BE2C (cell line): Measurements from ENCODE around the gene IGSF22.

Experiments used
- DNase-seq: peaks from one replicate; pipeline ENCODE4 v3.0.0-alpha.2; 2020
- H3K27me3 ChIP-seq: fragments of 250-450 bp; sonication (Bioruptor Pico); 2 replicates; pipeline ENCODE4 v1.5.1; 2020; ENCODE audit warnings: mild to moderate bottlenecking
- H3K36me3 ChIP-seq: fragments of 250-450 bp; sonication (Bioruptor Pico); 2 replicates; pipeline ENCODE4 v1.5.1; 2020; ENCODE audit warnings: mild to moderate bottlenecking
- H3K4me1 ChIP-seq: fragments of 250-450 bp; sonication (Bioruptor Pico); 2 replicates; pipeline ENCODE4 v1.5.1; 2020
- H3K4me3 ChIP-seq: 2 replicates; pipeline ENCODE4 v1.5.1; 2011; ENCODE audit warnings: low read depth, low read length
- H3K9me3 ChIP-seq: fragments of 250-450 bp; sonication (Bioruptor Pico); 2 replicates; pipeline ENCODE4 v1.5.1; 2020
- CTCF ChIP-seq: IDR thresholded peaks from 2 replicates; pipeline ENCODE4 v1.5.1; 2012; ENCODE audit warnings: mild to moderate bottlenecking, low read depth, low read length

The IGSF22 gene

GRCh38 chr11:18770479-18771125 is 44.6 kb upstream of the IGSF22 start:
- DNase-seq: no peak
- H3K9me3 ChIP-seq: no peaks in the 10 kb centered on the region
- H3K4me1 ChIP-seq: no peaks in the 10 kb centered on the region
- TF ChIP-seq CTCF: no peak
- no peaks in the 10 kb centered on the region for H3K36me3 ChIP-seq
- no peaks in the 10 kb centered on the region for H3K27me3 ChIP-seq
- H3K4me3 ChIP-seq: no peak overlapping the region

GRCh38 chr11:18769802-18770456 is 43.9 kb upstream of the IGSF22 start:
- no peaks in the 10 kb centered on the region for H3K9me3 ChIP-seq
- H3K4me3 ChIP-seq: no peak overlapping the region
- H3K36me3 ChIP-seq: no peaks in the 10 kb centered on the region
- DNase-seq: no peak
- no peaks in the 10 kb centered on the region for H3K4me1 ChIP-seq
- TF ChIP-seq CTCF: no peak
- H3K27me3 ChIP-seq: no peaks in the 10 kb centered on the region

GRCh38 chr11:18768978-18769377 is 43.0 kb upstream of the IGSF22 start:
- H3K4me1 ChIP-seq: no peaks in the 10 kb centered on the region
- H3K9me3 ChIP-seq: no peaks in the 10 kb centered on the region
- H3K4me3 ChIP-seq: no peak overlapping the region
- no peak for DNase-seq
- no peaks in the 10 kb centered on the region for H3K36me3 ChIP-seq
- no peak for TF ChIP-seq CTCF
- H3K27me3 ChIP-seq: no peaks in the 10 kb centered on the region

- DNase-seq: no peak
- no peaks in the 10 kb centered on the region for H3K4me1 ChIP-seq
- TF ChIP-seq CTCF: no peak
Measured at GRCh38 chr11:18768472-18768901, 42.5 kb upstream of the IGSF22 start.

GRCh38 chr11:18766015-18766414 is 40.0 kb upstream of the IGSF22 start:
- Histone ChIP-seq H3K36me3 (no peaks in the 10 kb centered on the region), H3K27me3 (no peaks in the 10 kb centered on the region), H3K4me3 (no peak overlapping the region), H3K9me3 (no peaks in the 10 kb centered on the region), H3K4me1 (no peaks in the 10 kb centered on the region)
- DNase-seq: no peak
- no peak for TF ChIP-seq CTCF

More at GRCh38 chr11:18768472-18768901, 42.5 kb upstream of the IGSF22 start:
- Histone ChIP-seq H3K9me3 (no peaks in the 10 kb centered on the region), H3K27me3 (no peaks in the 10 kb centered on the region), H3K36me3 (no peaks in the 10 kb centered on the region), H3K4me3 (no peak overlapping the region)

- Histone ChIP-seq H3K9me3 (no peaks in the 10 kb centered on the region), H3K4me1 (no peaks in the 10 kb centered on the region), H3K36me3 (no peaks in the 10 kb centered on the region), H3K4me3 (no peak overlapping the region), H3K27me3 (no peaks in the 10 kb centered on the region)
- DNase-seq: no peak
- TF ChIP-seq CTCF: no peak
Measured at GRCh38 chr11:18765554-18765953, 39.6 kb upstream of the IGSF22 start.
